IPS-18a (cell line): Measurements from ENCODE around the gene TRIM71.

Experiments
- H3K27ac ChIP-seq: one replicate; pipeline ENCODE4 v1.5.1; 2013; ENCODE audit warnings: low read length
- H3K27me3 ChIP-seq: one replicate; pipeline ENCODE4 v1.6.1; 2013; ENCODE audit warnings: mild to moderate bottlenecking, low read length; ENCODE audit not compliant: control insufficient read depth, insufficient read depth
- H3K36me3 ChIP-seq: one replicate; pipeline ENCODE4 v1.6.1; 2013; ENCODE audit warnings: low read depth, low read length; ENCODE audit not compliant: control insufficient read depth
- H3K4me1 ChIP-seq: one replicate; pipeline ENCODE4 v1.6.1; 2013; ENCODE audit warnings: low read depth, low read length; ENCODE audit not compliant: control insufficient read depth
- H3K4me3 ChIP-seq: one replicate; pipeline ENCODE4 v1.5.1; 2013; ENCODE audit warnings: low read length
- H3K9ac ChIP-seq: one replicate; pipeline ENCODE4 v1.6.1; 2013; ENCODE audit warnings: mild to moderate bottlenecking, low read length, moderate library complexity
- H3K9me3 ChIP-seq: one replicate; pipeline ENCODE4 v1.6.1; 2013; ENCODE audit warnings: low read depth, low read length; ENCODE audit not compliant: control insufficient read depth

Gene TRIM71

DNA sequence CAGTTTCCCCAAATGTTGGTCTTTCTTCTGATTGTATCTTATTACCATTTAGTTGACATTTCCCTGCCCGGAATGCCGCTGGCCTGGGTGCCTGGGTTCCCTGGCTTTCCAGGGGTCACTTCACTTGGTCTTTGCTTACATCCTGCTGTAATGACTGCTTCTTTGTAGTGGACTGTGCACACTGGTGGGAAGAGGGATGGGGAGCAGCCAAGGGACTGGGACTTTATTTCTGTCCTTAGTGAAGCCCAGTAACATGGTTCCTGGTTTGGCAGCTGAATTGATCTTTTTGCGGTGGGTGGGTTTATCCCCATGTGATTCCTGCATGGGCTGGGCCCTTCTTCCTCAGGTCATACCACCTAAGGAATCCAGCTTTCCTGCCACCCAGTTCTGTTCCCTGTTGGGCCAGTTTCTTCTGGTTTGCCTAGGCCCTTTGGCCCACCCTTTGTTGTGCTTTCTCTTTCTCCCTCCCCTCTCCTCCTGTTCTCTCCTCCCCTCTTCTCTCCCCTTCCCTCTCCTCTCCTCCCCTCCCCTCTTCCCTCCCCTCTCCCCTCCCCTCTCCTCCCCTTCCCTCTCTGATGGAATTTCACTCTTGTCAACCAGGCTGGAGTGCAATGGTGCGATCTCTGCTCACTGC, 41.9 kb downstream of the TRIM71 start:
- no peaks in the 10 kb centered on the region for H3K27me3 ChIP-seq
- H3K9me3 ChIP-seq: no peaks in the 10 kb centered on the region
- peak overlapping the region; percentile 15 for H3K4me3 ChIP-seq
- no peak overlapping the region for H3K27ac ChIP-seq
- H3K4me1 ChIP-seq: peaks cover 81% of the 10 kb centered on the region
- no peak overlapping the region for H3K9ac ChIP-seq
- peaks cover 31% of the 10 kb centered on the region for H3K36me3 ChIP-seq

DNA sequence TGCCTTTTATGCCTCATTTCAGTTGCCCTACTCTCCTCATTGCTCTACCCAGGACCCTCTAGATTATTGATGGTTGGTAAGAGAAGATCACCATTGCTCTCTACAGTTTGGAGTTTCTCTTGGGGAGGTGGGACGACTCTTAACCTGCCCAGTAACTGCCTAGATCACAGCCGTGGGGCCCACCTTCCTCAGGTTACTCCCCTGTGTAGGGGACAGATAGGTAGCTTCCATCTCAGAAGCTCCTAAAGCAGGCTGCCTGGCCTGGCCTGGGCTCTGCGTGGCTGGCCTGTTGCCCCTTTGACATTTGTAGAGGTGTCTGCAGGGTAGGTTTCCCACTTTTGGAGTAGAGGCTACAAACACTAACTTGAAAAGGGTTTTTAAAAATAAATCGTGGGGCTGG, 42.7 kb downstream of the TRIM71 start:
- Histone ChIP-seq H3K27ac (no peak overlapping the region), H3K9ac (no peak overlapping the region), H3K4me1 (peaks cover 81% of the 10 kb centered on the region), H3K36me3 (peaks cover 27% of the 10 kb centered on the region), H3K4me3 (no peak overlapping the region), H3K27me3 (no peaks in the 10 kb centered on the region), H3K9me3 (no peaks in the 10 kb centered on the region)

DNA sequence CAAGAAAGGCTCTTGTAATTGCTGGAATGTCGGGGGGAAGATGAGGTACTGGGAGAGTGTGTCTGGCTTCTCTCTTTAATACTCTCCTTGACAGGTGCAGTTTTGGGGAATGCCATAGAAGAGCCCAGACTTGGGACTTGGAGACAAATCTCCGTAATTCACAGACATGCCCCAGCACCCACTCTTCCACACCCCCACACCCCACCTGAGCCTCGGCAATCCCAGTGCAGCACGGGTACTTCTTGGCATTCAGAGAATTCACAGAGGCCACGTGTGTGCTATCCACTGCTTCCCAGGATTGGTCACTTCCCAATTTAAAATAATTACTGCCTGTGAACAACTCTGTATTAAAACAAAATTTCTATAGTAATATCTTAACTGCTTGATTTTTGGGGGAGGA, 43.9 kb downstream of the TRIM71 start:
- Histone ChIP-seq H3K9me3 (no peaks in the 10 kb centered on the region), H3K27ac (no peak overlapping the region), H3K27me3 (no peaks in the 10 kb centered on the region), H3K4me1 (peaks cover 84% of the 10 kb centered on the region), H3K4me3 (no peak overlapping the region), H3K9ac (no peak overlapping the region), H3K36me3 (peaks cover 21% of the 10 kb centered on the region)

DNA sequence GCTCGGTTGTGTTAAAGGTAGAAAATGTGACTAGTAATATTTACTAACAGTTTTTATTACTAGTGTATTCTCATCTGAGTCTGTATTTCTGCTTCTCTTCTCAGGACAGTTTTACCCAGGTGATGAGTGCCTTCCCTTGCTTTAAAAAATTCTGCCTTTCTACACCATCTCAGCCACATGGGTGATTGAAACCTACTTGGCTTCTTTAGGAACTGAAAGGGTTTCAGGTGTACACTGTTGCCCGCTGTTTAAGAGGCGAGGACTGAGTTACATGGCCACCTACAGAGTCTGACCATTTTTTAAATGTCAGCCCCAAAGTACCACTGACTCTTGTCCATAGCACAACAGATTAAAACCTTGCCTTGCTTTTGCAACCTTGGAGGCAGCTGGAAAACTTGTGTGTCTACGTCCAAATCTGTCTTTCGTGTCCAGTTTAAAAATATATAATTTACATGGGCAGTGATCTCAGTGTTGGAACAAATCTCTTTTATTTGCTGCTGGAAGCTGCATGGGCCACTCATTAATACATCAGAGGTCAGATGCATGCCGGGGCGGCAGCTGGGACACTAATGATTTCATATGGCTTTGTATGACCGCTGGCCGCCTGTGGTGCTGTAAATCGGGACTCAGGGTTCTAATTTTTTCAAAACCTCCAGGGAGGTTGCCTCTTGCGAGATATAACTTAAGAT, 44.6 kb downstream of the TRIM71 start:
- no peak overlapping the region for H3K9ac ChIP-seq
- H3K4me1 ChIP-seq: peaks cover 87% of the 10 kb centered on the region
- H3K9me3 ChIP-seq: no peaks in the 10 kb centered on the region
- H3K4me3 ChIP-seq: peak overlapping the region; percentile 9
- peaks cover 17% of the 10 kb centered on the region for H3K36me3 ChIP-seq
- H3K27me3 ChIP-seq: no peaks in the 10 kb centered on the region
- no peak overlapping the region for H3K27ac ChIP-seq

DNA sequence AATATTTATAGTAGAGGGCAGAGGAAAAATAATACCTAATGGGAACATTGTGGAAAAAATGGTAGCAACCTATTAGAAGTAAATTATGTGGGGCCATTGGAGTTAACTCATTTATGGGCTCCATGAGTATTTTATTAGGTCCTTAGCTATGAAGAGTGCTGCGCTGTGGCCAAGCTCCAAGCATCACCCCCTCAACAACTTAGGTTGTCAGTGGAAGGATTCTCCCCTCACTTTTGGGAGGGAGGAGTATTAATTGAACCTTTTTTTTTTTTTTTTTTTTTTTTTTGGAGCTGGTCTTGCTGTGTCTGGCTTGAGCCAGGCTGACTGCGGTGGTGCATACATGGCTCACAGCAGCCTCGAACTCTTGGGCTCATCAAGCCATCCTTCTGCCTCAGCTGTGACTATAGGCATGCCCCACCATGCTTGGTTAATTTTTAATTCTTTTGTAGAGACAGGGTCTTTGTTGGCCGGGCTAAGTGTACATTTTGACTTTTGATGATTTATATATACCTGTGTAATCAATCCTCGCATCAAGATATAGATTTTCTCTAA, 45.2 kb downstream of the TRIM71 start:
- Histone ChIP-seq H3K9ac (no peak overlapping the region), H3K4me1 (peaks cover 89% of the 10 kb centered on the region), H3K27ac (no peak overlapping the region), H3K36me3 (peaks cover 17% of the 10 kb centered on the region), H3K4me3 (peak overlapping the region; percentile 9), H3K27me3 (no peaks in the 10 kb centered on the region), H3K9me3 (no peaks in the 10 kb centered on the region)

DNA sequence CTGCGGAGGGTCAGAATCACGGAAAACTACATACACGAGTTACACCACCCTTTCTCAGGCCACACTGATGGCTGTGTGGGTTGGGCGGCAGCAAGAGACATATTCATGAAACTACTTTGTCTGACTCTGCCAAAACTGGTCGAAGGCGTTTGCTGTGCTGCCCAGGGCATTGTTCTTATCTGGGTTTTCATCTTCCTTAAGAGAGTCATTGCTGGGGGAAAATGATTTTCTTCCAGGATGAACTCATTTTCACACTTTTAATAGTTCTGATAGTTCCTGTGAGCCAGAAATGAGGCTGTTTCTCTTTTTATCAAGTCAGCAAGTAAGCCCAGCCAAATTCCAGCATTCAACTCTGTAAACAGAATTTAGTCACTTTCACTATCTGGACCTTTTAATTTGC, 47.6 kb downstream of the TRIM71 start:
- Histone ChIP-seq H3K9me3 (no peaks in the 10 kb centered on the region), H3K4me3 (no peak overlapping the region), H3K9ac (no peak overlapping the region), H3K27ac (no peak overlapping the region), H3K4me1 (peaks cover 88% of the 10 kb centered on the region), H3K27me3 (no peaks in the 10 kb centered on the region), H3K36me3 (peaks cover 5% of the 10 kb centered on the region)

DNA sequence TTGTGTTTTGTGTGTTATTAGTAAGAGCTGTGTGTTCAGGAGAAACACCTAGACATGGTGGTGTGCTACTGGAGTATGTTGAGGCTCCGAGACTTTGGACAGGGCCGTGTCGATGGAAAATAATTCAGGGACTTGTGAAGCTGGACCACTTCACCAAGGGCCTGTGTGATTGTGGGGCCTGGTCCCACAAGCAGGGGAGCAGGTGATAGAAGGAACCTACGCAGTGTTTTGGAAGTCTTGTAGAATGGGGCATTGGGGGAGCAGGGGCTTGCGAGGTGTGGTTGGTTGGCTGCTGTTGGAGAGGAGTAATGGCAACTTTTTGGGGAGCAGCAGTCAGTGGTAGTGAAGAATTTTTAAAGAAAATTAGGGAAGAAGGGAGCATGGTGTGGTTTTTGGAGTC, 48.7 kb downstream of the TRIM71 start:
- no peaks in the 10 kb centered on the region for H3K9me3 ChIP-seq
- no peak overlapping the region for H3K4me3 ChIP-seq
- peaks cover 5% of the 10 kb centered on the region for H3K36me3 ChIP-seq
- no peak overlapping the region for H3K27ac ChIP-seq
- H3K9ac ChIP-seq: no peak overlapping the region
- H3K27me3 ChIP-seq: no peaks in the 10 kb centered on the region
- peaks cover 95% of the 10 kb centered on the region for H3K4me1 ChIP-seq

DNA sequence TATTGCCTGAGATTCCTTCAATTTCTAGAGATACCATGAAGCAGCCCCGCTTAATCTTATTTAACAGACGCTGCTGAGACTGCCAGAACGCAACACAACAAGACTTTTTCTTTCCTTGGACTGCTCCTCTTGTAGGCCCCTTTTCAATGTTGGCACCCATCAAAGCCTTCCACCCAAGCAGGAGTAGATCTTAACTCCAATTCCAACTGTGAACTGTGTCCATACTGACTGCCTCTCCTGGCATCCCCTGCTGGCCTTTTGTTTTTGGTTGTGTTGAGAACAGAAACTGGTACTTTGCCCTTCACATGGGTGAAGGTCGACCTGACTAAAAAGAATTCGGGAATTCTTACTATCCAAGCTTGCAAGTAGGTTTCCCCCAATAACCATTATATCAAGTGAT, 50.2 kb downstream of the TRIM71 start:
- Histone ChIP-seq H3K9ac (peak overlapping the region; percentile 63), H3K27me3 (no peaks in the 10 kb centered on the region), H3K36me3 (no peaks in the 10 kb centered on the region), H3K27ac (peak overlapping the region; percentile 7), H3K4me1 (peaks cover 94% of the 10 kb centered on the region), H3K9me3 (no peaks in the 10 kb centered on the region), H3K4me3 (peak overlapping the region; percentile 44)

DNA sequence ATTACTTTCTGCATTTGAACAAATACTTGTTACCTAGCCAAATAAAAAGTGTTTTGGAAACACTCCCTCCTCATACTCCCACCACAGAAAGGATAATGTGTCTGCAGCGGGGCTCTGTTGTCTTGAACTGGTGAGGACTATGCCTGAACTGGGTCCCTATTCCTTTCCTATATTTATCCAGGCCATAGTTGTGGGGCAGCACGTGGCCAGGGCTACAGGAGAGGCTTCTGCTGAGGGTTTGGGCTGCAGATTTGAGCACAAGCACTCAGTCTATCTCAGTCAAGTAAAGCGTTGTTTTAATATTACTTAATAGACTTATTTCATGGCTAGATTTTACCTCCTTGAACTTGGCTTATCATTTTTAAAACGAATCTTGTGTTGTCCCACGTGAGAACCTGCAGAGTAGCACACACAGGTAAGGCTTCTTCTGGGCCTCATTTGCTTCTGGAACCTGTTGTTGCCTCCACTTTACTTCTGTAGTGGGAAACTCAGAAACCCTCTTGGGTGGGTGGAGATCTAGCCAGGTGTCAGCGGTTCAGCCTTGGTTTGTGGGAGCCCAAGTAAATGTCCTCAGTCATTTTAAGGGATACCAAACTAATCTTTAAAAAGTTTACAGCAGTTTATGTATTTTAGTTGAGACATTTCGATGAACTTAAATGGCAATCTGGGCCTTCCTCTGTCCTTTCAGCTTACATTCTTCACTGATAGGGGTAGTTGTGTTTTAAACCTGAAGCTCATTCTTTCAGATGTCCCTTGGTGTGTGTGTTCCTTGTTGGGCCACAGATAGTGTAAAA, 51.1 kb downstream of the TRIM71 start:
- Histone ChIP-seq H3K9me3 (no peaks in the 10 kb centered on the region), H3K4me1 (peaks cover 84% of the 10 kb centered on the region), H3K27ac (peak overlapping the region; percentile 79), H3K27me3 (no peaks in the 10 kb centered on the region), H3K4me3 (peak overlapping the region; percentile 44), H3K9ac (peak overlapping the region; percentile 63), H3K36me3 (peaks cover 6% of the 10 kb centered on the region)

DNA sequence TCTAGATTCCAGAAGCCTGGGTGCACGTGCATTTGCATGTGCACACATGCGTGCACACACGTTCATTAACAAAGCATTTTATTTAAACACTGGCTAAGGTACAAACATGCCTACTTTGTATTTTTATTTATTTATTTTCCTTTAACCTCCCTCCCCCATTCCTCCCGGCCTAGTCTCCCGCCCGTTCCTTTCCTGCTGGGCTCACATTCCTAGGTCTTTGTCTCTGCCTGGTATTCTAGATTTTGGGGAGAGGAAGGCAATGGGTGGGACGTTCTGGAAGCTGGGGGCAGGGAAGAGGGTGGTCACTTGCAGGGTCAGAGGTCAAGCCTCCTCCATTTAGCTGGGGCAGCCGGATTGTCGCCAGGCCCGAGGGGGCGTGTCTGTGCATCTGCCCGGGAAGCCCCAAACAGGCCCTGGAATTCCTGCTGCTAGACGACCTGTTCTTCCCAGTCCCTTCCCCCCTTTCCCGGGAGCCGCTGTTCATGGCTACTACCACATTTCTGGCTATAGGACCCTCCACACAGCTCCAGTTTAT, 51.8 kb downstream of the TRIM71 start:
- peak overlapping the region; percentile 56 for H3K4me3 ChIP-seq
- no peaks in the 10 kb centered on the region for H3K9me3 ChIP-seq
- H3K27me3 ChIP-seq: no peaks in the 10 kb centered on the region
- peak overlapping the region; percentile 63 for H3K9ac ChIP-seq
- H3K36me3 ChIP-seq: peaks cover 13% of the 10 kb centered on the region
- H3K27ac ChIP-seq: peak overlapping the region; percentile 79
- H3K4me1 ChIP-seq: peaks cover 77% of the 10 kb centered on the region

DNA sequence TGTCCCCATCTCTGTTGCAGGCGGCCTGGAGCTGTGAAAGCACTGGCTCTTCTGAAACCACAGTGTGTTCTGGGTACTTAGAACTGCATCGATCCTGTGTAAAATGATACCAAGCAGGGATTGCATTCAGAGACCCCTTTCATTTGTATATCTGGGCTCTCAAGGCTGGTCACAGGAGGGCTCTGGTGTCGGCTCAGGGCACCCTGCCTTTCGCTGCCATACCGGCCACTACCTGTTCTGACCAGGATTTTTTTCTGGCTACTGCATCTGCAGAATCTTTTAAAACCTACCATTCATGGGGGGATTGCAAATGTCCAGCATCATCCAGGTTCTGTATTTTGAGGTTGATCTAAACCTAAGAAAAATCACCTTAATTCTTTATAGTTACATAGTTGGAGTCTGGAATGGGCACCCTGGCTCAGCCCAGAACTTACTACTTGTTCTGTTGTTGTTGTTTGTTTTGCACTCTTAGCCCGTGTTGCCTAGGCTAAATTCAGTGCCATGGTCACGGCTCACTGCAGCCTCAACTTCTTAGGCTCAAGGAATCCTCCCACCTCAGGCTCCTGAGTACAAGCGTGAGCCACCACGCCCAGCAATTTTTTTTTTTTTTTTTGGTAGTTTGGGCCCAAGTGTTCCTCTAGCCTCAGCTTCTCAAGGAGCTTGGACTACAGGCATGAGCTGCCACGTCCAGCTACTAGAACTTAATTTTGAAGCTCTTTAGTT, 52.7 kb downstream of the TRIM71 start:
- Histone ChIP-seq H3K9me3 (no peaks in the 10 kb centered on the region), H3K4me3 (peak overlapping the region; percentile 56), H3K36me3 (peaks cover 20% of the 10 kb centered on the region), H3K27me3 (no peaks in the 10 kb centered on the region), H3K4me1 (peaks cover 73% of the 10 kb centered on the region), H3K27ac (peak overlapping the region; percentile 68), H3K9ac (peak overlapping the region; percentile 40)
